GF-D8 (cell line): ENCODE measurements around the gene CMYA5.
"Not testable (repeated sequence)": the region's sequence is repeated elsewhere in the genome, so short reads cannot be mapped to it uniquely, and the experiment has no call there.

Source experiments
- DNase-seq: peaks from one replicate; lab custom pipeline; 2025; lab: John Stamatoyannopoulos, UW

CMYA5 gene

DNA sequence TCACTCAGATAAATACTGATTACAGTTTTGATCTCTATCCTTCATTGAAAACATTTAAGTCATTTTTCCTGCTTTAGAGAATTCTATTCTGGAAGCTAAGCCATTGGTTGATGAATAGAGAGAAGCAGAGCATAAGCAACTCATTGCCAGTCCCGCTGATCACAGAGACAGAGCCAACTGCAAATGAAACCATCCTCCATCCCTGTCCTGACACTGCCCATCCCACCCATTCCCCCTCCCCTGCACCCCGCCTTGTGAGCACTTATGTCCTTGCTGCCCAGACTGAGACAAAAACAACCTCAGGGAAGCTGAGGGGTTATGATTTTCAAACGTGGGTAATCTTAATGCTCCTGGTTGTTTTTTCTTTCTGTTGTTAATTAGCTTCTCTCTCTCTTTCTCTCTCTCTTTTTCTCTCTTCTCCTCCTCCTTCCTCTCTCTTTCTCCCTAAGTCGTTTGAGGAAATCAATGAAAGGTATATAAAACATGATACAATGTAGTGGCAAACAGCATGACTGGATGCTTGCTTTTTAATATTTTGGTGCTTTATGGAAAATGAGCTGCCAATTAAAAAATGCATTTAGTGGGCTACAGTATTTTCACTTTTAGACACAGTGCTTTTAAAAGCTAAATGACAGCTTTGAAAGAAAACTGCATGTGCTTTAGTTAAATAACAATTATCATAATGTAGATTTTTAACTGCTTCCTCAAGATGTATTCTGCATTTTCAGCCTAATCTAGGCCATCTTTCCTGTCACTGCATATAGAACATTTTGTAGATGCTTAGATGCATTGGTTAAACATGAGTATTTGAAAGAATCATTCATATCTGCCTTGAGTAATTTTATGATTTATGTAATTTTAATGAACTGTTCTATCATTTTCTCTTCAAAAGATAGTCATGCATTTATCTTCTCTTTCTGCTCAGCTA, 57.3 kb downstream of the CMYA5 start:
- no peak for DNase-seq

DNA sequence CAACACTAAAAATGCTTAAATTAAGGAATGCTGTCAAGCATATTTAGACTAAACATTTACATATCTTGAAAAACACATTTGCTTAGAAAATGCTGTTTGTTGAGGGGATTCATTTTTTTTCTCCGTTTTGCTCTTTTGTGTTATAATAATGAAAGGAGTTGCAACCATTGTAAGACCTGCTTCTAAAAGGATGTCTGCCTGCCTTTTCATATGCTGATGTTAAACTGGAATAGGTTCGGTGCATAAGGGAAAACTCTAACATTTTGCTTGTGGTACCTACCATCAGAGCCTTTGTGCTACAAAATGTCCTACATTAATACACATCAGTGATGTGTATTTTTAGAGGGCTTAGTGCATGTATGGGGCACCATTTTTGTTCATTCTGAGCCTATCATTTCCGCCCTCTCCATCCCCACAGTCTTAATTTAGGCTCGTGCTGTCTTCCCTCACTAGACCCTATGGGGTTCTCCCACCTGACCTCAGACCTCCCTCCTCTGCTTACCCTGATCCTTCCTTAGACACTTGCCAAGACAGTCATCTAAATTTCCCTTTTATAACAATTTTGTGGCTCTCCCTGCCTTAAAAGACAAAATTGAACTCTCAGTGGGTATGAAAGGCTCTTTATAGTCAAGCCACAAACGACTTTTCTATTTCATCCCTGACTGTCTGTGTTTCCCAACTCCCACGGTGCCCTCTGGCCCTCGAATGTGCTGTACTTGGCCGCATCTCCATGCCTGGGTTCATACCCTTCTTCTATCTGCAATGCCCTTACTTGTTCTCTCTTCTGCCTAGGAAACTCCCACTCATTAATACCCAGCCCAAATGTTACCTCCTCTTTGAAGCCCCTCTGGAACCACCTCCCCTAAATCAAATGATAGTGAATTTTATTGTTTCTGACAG, 61.2 kb downstream of the CMYA5 start:
- no peak for DNase-seq

DNA sequence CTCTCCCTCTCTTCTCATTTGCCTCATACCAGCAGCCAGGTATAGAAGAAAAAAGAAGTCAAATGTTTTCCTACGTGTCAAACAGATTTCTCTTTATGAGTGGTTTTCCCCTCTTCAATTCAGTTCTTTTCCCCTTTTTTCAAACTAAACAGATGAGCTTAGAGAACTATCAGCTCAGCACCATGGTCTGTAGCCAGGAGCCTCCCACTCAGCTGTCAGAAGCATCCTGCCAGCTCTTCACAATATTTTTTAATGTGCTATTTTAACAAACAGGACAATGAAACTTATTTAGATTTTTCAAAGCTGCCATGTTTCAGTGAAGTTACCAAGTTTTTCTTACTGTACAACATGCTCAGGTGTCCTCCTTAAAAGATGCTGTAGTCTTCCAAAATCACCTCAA, 63.5 kb downstream of the CMYA5 start:
- no peak for DNase-seq

DNA sequence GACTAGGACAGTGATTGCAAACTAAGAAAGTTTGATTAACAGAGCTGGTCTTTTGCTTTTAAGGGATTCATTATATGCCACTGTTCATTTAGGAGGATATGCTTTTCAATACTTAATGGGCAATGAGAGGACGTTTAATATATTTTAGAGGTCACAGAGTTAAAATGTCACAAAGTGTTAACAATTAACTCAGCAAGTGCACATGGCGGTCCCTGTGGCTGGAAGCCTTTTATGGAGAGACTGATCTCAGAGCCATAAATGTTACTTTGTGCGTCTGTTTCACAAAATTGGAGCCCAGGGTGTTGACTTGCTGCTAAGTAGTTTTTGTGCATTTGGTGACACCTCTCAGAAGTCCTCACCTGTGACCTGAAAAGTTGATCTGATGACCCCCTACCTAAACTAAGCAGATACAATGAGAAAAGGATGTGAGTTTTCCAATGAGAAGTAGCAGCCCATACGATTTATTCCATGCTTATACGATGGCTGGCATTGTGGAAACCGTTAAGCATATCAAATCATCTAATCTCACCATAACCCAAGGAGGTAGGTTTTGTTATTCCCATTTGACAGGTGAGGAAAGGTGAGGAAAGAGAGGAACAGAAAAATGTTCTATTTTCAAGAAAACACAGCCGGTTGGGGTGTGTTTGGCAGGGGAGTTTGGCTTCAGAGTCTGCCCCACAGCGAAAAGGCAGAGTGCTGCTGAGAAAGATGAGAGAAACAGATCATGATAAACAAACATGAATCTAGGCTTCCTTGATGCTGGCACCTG, 64.4 kb downstream of the CMYA5 start:
- DNase-seq: no peak

DNA sequence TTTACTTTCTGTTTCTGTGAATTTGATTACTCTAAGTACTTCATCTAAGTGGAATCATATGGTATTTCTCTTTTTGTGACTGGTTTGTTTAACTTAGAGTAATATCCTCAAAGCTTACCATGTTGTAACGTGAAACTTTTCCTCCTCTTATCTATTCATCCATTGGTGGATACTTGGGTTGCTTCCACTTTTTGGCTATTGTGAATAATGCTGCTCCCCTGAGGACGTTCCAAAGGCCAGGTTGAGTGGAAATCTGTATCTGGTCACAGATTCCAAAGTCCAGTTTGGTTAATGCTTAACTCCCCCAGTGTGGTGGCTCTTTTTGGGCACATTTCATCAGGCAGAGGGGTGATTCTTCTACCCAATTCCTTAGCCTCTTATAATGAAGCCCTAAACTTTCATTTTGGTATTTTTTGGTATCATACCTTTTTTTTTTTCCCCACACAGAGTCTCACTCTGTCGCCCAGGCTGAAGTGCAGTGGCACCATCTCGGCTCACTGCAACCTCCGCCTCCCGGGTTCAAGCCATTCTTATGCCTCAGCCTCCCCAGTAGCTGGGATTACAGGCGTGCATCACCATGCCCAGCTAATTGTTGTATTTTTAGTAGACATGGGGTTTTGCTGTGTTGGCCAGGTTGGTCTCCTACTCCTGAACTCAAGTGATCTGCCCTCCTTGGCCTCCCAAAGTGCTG, 65.4 kb downstream of the CMYA5 start:
- no peak for DNase-seq

DNA sequence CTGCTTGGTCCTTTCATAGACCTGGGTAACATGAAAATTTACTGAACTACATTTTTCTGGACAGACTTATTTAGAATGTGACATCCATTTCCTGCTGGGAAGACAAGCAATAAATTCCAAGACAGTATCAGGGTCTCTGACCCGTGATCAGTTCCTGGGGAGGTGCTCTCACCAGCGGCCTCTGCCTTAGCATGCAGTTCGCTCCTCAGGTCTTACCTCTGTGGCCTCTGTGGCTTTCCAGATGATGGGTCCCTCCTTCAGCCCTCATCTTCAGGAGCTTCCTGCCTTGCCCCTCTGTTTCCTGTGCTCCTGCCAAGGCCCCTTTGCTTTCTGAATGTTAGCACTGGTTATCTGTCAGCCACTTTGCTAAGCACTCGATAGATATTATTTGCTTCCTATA, 66.4 kb downstream of the CMYA5 start:
- no peak for DNase-seq

DNA sequence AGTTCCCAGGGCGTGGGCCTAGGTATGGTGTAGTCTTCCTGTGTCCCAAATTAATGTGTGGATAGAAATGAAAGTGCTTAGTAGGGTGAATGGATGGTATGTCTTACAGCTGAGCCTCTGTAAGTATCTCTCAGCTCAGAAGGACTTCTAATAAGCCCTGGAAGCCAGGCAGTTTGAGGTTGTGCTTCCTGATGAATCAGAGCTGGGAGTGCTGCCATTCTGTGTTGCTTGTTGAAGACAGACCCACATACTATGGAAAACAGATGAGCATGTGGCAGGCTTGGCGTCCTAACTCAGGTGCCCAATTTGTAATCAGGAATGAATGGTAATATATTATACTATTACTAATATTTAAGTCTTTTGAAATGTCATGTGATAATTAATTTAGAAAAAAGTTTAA, 69.8 kb downstream of the CMYA5 start:
- DNase-seq: no peak

DNA sequence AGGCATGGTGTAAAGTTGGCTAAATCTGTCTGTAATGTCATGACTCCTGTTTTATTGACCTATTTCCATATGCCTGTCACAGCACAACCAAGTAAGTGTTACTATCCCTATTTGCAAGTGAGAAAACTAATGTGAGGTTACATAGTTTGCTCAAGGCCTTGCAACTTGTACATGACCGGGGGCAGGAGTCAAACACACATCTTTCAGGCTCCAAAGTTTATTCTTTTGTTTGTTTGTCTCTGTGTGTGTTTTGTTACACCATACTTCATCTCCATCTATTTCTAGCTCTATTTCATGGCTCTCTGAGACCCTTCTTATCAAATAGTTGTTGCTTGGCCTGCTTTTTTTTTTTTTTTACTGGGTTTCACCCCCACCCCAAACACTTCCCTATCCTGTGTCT, 70.2 kb downstream of the CMYA5 start:
- DNase-seq: no peak

DNA sequence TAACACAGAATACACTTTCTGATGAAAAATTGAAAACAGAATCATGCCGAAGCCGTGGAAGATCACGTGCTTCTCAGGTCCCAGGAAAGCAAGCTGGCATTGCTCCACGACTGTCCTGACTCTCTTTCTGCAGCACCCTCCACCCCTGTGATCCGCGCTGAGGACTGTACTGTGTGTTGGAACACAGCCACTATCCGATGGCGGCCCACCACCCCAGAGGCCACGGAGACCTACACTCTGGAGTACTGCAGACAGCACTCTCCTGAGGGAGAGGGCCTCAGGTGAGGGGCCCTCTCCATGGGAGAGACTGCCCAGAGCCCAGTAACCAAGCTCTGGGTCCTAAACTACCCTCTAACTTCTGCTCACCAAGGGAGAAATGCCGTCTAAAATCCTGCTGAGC, 73.3 kb downstream of the CMYA5 start:
- no peak for DNase-seq

DNA sequence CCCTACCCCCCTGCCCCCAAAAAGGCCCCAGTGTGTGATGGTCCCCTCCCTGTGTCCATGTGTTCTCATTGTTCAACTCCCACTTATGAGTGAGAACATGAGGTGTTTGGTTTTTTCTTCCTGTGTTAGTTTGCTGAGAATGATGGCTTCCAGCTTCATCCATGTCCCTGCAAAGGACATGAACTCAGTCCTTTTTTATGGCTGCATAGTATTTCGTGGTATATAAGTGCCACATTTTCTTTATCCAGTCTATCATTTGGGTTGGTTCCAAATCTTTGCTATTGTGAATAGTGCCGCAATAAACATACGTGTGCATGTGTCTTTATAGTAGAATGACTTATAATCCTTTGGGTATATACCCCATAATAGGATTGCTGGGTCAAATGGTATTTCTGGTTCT, 74.5 kb downstream of the CMYA5 start:
- not testable (repeated sequence) for DNase-seq

DNA sequence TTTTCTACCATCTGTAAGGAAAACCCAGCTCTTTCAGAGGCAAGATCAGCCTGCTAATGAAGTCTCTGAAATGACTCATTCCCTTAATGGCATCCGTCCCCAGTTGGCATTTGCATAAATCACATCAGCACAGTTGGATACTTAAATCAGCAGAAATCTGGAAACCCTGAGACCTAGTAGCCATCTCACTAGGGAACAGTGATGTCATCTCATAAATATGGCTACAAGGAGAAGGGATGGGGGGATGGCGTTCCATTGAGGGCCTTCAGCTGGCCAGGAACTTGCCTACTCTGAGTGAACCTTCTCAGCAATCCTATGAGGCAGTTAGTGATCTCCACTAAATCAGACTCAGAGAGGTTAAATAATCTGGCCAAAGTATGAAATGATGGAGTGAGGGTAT, 81.8 kb downstream of the CMYA5 start:
- no peak for DNase-seq

DNA sequence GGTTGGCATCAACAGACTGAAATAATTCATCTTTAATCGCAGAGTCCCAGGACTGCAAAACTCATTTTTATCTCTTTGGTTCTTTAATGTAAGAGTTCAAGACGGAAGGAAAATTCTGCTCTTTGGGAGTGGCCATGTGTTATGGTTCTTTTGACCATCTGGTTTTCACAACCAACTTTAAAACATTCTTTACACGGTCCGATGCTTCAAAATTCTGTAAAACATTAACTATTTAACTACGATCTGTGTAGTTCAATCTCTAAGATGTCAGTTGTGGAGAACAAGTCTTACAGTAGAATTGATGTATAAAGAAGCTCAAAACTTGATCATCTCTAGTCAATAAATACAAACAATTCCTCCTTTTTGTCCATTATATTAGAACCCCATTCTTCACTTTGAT, 83.0 kb downstream of the CMYA5 start:
- no peak for DNase-seq

DNA sequence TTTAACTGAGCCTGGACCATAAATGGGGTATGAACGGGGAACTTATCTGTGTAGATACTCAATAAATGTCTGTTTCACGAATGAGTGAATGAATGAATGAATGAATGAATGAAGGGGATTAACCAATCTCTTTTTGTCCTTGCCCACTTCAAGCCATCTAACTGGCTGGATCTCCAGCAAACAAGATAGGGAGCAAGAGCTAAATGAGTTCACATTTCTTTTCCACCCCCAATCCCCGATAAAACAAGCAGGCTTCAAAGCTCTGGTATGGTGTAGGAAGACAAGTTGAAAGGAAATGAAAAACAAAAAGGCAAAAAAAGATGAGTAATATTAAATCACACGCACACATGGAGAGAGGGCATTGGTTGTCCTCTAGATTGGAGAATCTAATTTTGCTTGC, 84.0 kb downstream of the CMYA5 start:
- no peak for DNase-seq

DNA sequence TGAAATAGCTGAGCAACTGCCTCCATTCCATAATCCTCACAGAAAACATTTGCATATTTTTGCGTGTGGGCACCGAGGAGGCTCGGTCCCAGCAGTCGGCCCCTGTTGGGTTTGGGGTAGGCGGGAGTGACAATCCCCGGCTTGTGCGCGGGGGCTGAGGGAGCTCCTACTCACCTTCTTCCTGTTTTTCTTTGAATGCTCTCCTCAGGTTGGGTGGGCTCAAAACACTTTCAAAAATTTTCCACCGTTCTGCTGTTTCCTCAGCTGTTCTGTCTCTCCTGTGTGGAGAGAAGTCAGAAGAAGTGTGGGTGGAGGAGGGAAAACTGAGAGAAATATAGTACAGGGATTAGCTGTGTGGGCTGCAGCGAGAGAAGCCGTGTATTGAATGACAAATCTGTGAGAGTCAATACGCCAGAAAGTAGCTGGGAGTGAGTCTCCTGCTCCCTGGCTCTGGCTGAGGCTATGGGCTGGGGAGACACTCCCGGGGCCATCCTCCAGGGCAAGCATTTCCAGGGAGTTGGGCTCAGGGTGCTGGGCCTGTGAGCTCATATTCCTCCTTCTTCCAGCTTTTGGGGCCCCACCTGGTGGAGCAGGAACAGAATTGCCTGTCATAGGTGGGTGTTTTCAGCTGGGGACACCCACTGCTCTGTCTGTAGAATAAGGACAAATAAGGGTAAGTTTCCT, 84.7 kb downstream of the CMYA5 start:
- no peak for DNase-seq

DNA sequence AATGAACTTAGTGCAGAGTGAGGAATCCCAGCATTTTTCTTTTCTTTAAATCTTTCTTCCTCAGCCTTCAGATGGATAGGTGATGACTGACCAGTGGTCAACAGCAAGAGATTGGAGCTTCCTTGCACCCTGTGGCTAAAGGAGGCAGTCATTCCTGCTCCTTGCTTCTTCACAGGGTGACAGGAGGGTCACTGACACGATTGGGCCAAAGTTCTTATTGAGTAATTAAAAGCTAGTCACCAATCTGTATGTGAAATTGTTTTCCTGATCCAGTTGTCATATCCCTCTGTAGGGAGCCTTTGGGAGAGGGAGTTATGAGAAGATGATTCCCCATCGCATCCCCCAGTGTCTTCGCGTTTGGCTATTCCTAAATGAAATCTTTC, 85.2 kb downstream of the CMYA5 start:
- no peak for DNase-seq

DNA sequence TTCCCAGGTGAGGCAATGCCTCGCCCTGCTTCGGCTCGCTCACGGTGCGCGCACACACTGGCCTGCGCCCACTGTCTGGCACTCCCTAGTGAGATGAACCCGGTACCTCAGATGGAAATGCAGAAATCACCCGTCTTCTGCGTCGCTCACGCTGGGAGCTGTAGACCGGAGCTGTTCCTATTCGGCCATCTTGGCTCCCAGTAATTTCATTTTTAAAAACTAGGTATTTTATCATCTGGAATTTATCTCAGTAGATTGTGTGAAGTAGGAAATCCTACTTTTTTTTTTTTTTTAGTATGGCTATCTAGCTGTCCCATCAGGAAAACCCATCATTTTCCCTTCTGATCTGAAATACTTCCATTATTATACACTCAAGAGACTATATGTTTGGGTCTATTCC, 95.1 kb downstream of the CMYA5 start:
- DNase-seq: not testable (repeated sequence)

DNA sequence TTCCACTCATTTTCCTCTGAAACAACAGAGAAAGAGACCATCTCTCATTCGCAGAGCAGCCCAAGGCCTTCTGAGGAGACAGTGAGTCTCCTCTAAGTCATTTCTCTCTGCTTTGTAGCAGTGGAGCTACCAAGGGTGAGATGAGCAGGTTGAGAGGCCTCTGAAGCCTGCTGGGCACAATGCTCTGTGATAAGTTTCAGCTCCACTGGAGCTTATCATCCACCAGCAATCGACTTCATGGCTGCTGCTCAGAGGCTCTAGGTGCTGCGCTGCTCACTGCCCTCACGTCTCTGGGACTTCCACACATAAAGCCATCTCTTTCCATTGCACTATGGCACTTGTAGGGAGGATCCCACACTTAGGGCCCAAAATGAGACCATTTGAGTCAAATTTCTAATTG, 96.3 kb downstream of the CMYA5 start:
- no peak for DNase-seq

DNA sequence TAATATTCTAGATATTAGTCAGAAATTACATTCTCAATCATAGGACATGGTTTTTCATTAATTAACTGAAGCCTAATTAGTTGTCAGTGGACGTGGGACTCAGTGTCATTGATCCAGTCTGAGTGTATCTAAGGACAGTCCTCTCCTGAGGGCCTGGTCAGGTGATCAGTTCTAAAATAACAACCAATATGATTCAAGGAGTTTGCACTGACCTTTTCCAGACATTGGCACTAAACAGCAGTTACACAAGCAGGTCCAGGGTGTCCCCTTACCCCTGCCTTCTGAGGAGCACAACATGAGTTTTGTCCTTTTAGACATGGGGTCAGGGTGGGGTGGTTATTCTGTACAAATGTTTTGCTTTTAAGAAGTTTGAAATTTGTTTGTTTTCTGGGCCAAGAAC, 97.8 kb downstream of the CMYA5 start:
- DNase-seq: no peak

DNA sequence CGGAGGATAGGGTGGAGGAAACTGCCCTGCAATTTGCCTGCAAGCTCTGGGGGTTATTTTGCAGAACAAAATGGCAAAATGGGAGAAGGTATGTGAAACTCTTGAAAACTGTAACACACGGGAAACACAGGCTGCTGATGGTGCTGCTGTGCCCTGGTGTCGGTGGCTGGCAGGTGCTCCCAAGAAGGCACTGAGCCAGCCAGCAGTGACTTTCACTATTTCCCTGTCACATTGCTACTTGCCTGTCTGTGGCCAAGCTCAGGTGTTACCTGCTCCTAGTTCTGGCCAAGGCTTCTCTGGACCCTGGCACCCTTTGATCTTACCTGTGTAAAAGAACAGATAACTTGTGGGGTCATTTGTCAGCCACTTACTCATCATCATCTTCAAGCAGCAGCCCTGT, 102.2 kb downstream of the CMYA5 start:
- DNase-seq: no peak

DNA sequence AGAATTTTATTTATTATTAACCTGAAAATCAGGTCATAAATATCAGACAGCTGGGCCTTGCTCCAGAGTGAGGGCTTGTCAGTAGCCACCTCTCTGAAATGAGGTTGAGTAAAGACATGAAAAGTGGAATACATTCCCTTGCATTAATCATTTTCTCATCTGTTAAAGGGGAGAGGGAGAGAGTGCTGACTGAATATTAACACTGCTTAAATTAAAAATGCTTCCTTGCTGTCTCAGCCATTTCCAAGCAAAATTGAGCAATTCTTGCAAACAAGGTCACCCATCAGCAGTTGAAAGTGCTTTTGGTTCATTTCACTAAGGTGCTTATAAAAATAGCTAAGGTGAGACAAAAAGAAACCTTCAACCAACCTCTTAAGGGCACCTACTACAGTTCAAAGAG, 102.8 kb downstream of the CMYA5 start:
- DNase-seq: no peak

DNA sequence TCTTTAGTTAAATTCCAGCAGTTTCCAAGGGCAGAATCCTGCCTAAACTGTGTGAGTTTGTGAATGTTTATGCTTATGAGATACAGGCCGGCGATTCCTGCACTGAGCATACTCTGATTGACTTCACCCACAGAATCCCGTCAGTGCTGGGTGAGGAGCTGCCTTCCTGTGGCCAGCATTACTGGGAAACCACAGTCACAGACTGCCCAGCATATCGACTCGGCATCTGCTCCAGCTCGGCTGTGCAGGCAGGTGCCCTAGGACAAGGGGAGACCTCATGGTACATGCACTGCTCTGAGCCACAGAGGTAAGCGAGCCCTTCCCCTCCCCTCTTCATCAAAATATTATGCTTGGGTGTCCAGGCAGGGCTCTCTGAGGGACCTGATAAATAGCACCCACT, 103.7 kb downstream of the CMYA5 start:
- DNase-seq: no peak
